EH (cell line): Measurements from ENCODE around the gene ADARB2.

Experiments
- DNase-seq: peaks from one replicate; pipeline ENCODE4 v3.0.0-alpha.2; 2015; ENCODE audit warnings: low read depth

ADARB2 gene

GRCh38 chr10:1128649-1129048 lies 608.7 kb downstream of the ADARB2 start:
- DNase-seq: no peak

GRCh38 chr10:1128115-1128514 lies 609.2 kb downstream of the ADARB2 start:
- DNase-seq: no peak

- no peak for DNase-seq
Observed at GRCh38 chr10:1127629-1128028, 609.7 kb downstream of the ADARB2 start.
